ENCODE data around the gene PLA2G2F.

The PLA2G2F gene

GRCh38 chr1:20138961-20139550, at the start of gene PLA2G2F:
Gene PLA2G2F (plus strand): TSS chr1:20139323. CDS start chr1:20139428, 105 bp downstream.
- no peak for DNase-seq (ENCODE audit: low read depth)

GRCh38 chr1:20089328-20090077, 49.6 kb upstream of the PLA2G2F start:
- DNase-seq (ENCODE audit: low read depth) = no peak

- DNase-seq (ENCODE audit: low read depth) = no peak
These were observed 49.0 kb upstream of the PLA2G2F start for GRCh38 chr1:20090119-20090518.

GRCh38 chr1:20090641-20091040, 48.5 kb upstream of the PLA2G2F start:
- no peak for DNase-seq (ENCODE audit: low read depth)

GRCh38 chr1:20093303-20093702, 45.8 kb upstream of the PLA2G2F start:
- no peak for DNase-seq (ENCODE audit: low read depth)

- DNase-seq (ENCODE audit: low read depth) = no peak
These were observed 45.2 kb upstream of the PLA2G2F start for GRCh38 chr1:20093940-20094391.

GRCh38 chr1:20095564-20096434, 43.3 kb upstream of the PLA2G2F start:
- no peak for DNase-seq (ENCODE audit: low read depth)

- DNase-seq (ENCODE audit: low read depth) = no peak
These were observed 42.2 kb upstream of the PLA2G2F start for GRCh38 chr1:20096840-20097447.

GRCh38 chr1:20099533-20099932, 39.6 kb upstream of the PLA2G2F start:
- DNase-seq (ENCODE audit: low read depth) = no peak

GRCh38 chr1:20100632-20101355, 38.3 kb upstream of the PLA2G2F start:
- DNase-seq (ENCODE audit: low read depth) = no peak

- DNase-seq (ENCODE audit: low read depth) = no peak
These were observed 36.2 kb upstream of the PLA2G2F start for GRCh38 chr1:20102875-20103274.

GRCh38 chr1:20105856-20106255, 33.3 kb upstream of the PLA2G2F start:
- no peak for DNase-seq (ENCODE audit: low read depth)

GRCh38 chr1:20107351-20107750, 31.8 kb upstream of the PLA2G2F start:
- DNase-seq (ENCODE audit: low read depth) = no peak

- DNase-seq (ENCODE audit: low read depth) = no peak
These were observed 31.3 kb upstream of the PLA2G2F start for GRCh38 chr1:20107796-20108195.

- DNase-seq (ENCODE audit: low read depth) = no peak
These were observed 30.6 kb upstream of the PLA2G2F start for GRCh38 chr1:20108366-20109123.

- no peak for DNase-seq (ENCODE audit: low read depth)
These were observed 29.8 kb upstream of the PLA2G2F start for GRCh38 chr1:20109223-20109856.

- DNase-seq (ENCODE audit: low read depth) = no peak
These were observed 28.4 kb upstream of the PLA2G2F start for GRCh38 chr1:20110679-20111078.

GRCh38 chr1:20111452-20111851, 27.7 kb upstream of the PLA2G2F start:
- no peak for DNase-seq (ENCODE audit: low read depth)

- no peak for DNase-seq (ENCODE audit: low read depth)
These were observed 26.7 kb upstream of the PLA2G2F start for GRCh38 chr1:20112279-20113000.
